AG04450 (cell line): ENCODE data around the gene PI3. TPM values are rescaled to one million over a fixed set of nuclear protein-coding genes. Genes with fewer than 3 reads are reported as not detected.

Experiments
- CTCF ChIA-PET: fragments of 300-600, 350-600 bp; formaldehyde crosslinking; extraction: SDS; loops from one replicate; lab custom pipeline; 2022; ENCODE audit warnings: antibody characterized with exemption, inconsistent platforms; lab: Charles Lee
- POLR2A ChIA-PET: fragments of 350-600 bp; formaldehyde crosslinking; extraction: SDS; loops from one replicate; lab custom pipeline; 2021; ENCODE audit warnings: antibody characterized with exemption, inconsistent platforms; lab: Yijun Ruan, JAX
- DNase-seq: peaks from one replicate; pipeline ENCODE4 v3.0.0-alpha.2; 2011; ENCODE audit warnings: low read depth, low spot score
- H3K27ac ChIP-seq: one replicate; pipeline ENCODE4 v1.5.1; 2012; ENCODE audit warnings: low read depth, low read length, control low read depth
- H3K27me3 ChIP-seq: one replicate; pipeline ENCODE4 v1.6.0; 2012; ENCODE audit warnings: low read length; ENCODE audit not compliant: control insufficient read depth, insufficient read depth
- H3K4me3 ChIP-seq: 2 replicates; pipeline ENCODE4 v1.5.1; 2011; ENCODE audit warnings: mild to moderate bottlenecking, low read depth, low read length, control low read depth
- H3K9me3 ChIP-seq: 2 replicates; pipeline ENCODE4 v1.5.1; 2012; ENCODE audit warnings: low read length; ENCODE audit not compliant: control insufficient read depth, insufficient read depth
- polyA plus RNA-seq: library from polyadenylated mRNA; depleted of rRNA; stranded (reverse); fragments of >200 nt; gene quantifications from 2 replicates; pipeline ENCODE4 v1.2.3, GENCODE V29; 2011; rRNA removed
- TF ChIP-seq, protein P1 (sequence below): IDR thresholded peaks from 2 replicates; pipeline ENCODE4 v1.5.1; 2011; ENCODE audit warnings: low read depth, low read length, control low read depth, inconsistent platforms

The PI3 gene
- polyA plus RNA-seq, 1 experiment, result not detected

- Histone ChIP-seq H3K27me3 (no peaks in the 10 kb centered on the region), H3K4me3 (no peak overlapping the region), H3K9me3 (no peaks in the 10 kb centered on the region), H3K27ac (no peak overlapping the region)
- DNase-seq, result no peak
- ChIA-PET POLR2A (no interaction called here), CTCF (no interaction called here)
- TF ChIP-seq, protein P1, sequence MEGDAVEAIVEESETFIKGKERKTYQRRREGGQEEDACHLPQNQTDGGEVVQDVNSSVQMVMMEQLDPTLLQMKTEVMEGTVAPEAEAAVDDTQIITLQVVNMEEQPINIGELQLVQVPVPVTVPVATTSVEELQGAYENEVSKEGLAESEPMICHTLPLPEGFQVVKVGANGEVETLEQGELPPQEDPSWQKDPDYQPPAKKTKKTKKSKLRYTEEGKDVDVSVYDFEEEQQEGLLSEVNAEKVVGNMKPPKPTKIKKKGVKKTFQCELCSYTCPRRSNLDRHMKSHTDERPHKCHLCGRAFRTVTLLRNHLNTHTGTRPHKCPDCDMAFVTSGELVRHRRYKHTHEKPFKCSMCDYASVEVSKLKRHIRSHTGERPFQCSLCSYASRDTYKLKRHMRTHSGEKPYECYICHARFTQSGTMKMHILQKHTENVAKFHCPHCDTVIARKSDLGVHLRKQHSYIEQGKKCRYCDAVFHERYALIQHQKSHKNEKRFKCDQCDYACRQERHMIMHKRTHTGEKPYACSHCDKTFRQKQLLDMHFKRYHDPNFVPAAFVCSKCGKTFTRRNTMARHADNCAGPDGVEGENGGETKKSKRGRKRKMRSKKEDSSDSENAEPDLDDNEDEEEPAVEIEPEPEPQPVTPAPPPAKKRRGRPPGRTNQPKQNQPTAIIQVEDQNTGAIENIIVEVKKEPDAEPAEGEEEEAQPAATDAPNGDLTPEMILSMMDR, result no peak
These were observed 43.4 kb downstream of the PI3 start for GRCh38 chr20:45218124-45218523.

DNA sequence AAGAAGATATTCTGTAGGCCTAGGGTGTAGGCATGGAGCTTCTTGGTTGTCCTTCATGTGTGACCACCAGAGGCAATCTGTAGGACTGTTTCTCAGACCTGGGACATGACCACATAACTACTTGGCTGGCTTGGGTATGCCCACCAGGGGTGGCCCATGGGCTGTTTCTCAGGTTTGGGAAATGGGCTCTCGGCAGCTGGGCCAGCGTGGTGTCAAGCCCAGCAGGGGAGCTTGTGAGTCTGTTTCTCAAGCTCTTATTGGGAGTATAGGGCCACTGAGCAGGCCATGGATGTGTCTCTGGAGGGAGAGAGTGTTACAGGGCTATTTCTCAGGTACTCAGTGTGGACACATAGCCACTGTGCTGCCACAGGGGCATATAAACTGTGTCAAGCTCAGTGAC is 43.9 kb downstream of the PI3 start:
- Histone ChIP-seq H3K27ac (no peak overlapping the region), H3K27me3 (no peaks in the 10 kb centered on the region), H3K9me3 (no peaks in the 10 kb centered on the region), H3K4me3 (no peak overlapping the region)
- no peak for DNase-seq
- TF ChIP-seq, protein P1, result no peak
- ChIA-PET POLR2A (no interaction called here), CTCF (no interaction called here)

DNA sequence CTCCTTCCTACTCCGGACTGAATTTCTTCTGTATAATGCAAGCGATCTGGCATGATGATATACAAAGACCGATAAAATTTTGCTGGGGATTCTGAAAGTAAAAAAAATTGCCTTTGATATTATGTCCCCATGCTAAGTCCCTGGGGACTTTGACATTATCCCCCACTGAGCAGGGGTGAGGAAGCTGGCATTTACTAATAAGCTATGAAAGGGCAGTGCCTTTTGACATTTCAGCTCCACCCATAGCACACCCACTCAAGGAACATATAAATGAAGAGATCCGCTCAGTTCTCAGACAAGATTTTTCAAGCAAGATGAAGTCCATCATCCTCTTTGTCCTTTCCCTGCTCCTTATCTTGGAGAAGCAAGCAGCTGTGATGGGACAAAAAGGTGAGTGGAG is 46.4 kb downstream of the PI3 start, which contains the start of gene SEMG2:
Gene SEMG2, plus strand, starts transcription at position 298 of the 400 bp plus-strand sequence. Its CDS starts 17 bp downstream, at position 315.
- Histone ChIP-seq H3K4me3 (no peak within 1 kb of the TSS), H3K27ac (no peak within 1 kb of the TSS), H3K27me3 (no peaks in the 10 kb centered on the region), H3K9me3 (no peaks in the 10 kb centered on the region)
- DNase-seq, result no peak
- TF ChIP-seq, protein P1, result no peak
- ChIA-PET CTCF (no interaction called here), POLR2A (no interaction called here)

- POLR2A ChIA-PET, result no interaction called here
These were observed 48.4 kb downstream of the PI3 start for GRCh38 chr20:45223136-45223535.

More at GRCh38 chr20:45223136-45223535, 48.4 kb downstream of the PI3 start:
- Histone ChIP-seq H3K9me3 (no peaks in the 10 kb centered on the region), H3K27ac (no peak overlapping the region), H3K4me3 (no peak overlapping the region), H3K27me3 (no peaks in the 10 kb centered on the region)
- TF ChIP-seq, protein P1, result no peak
- CTCF ChIA-PET, result no interaction called here
- no peak for DNase-seq

Other genes with a start within 250 kb of the PI3 start
- gene TOMM34, start 214.5 kb upstream of the PI3 start, polyA plus RNA-seq, result 31.8 and 38.7 TPM in 2 replicates
- gene STK4, start 208.4 kb upstream of the PI3 start, polyA plus RNA-seq, result 18.9 and 25.1 TPM in 2 replicates
- gene KCNS1, start 73.8 kb upstream of the PI3 start, polyA plus RNA-seq, result 0.30 and 0.31 TPM in 2 replicates
- not detected in 2 replicates for gene WFDC5, start 59.7 kb upstream of the PI3 start, polyA plus RNA-seq
- not detected in 2 replicates for gene WFDC12, start 50.4 kb upstream of the PI3 start, polyA plus RNA-seq
- not detected in 2 replicates for gene SEMG1, start 32.1 kb downstream of the PI3 start, polyA plus RNA-seq
- gene SEMG2, start 46.5 kb downstream of the PI3 start, polyA plus RNA-seq, result not detected in 2 replicates
- gene SLPI, start 79.7 kb downstream of the PI3 start, polyA plus RNA-seq, result not detected in 2 replicates
- gene RBPJL, start 131.9 kb downstream of the PI3 start, polyA plus RNA-seq, result not detected in 2 replicates
- 0.04 TPM in 1 of 2 replicates, not detected in the other for gene MATN4, start 133.4 kb downstream of the PI3 start, polyA plus RNA-seq
- 177 and 204 TPM in 2 replicates for gene SDC4, start 173.5 kb downstream of the PI3 start, polyA plus RNA-seq
- 25.1 and 33.4 TPM in 2 replicates for gene SYS1, start 188.3 kb downstream of the PI3 start, polyA plus RNA-seq
- not detected in 2 replicates for gene TP53TG5, start 203.4 kb downstream of the PI3 start, polyA plus RNA-seq
- 12.8 and 13.8 TPM in 2 replicates for gene DBNDD2, start 233.4 kb downstream of the PI3 start, polyA plus RNA-seq
- 114 and 140 TPM in 2 replicates for gene PIGT, start 241.2 kb downstream of the PI3 start, polyA plus RNA-seq